ENCODE measurements around the gene QSOX2. TPM values are rescaled to one million over a fixed set of nuclear protein-coding genes. Genes with fewer than 3 reads are reported as not detected.

The QSOX2 gene
- total RNA-seq, 6 experiments from 2014 or later: 2.9 to 8.7 (median 6.4) TPM

DNA sequence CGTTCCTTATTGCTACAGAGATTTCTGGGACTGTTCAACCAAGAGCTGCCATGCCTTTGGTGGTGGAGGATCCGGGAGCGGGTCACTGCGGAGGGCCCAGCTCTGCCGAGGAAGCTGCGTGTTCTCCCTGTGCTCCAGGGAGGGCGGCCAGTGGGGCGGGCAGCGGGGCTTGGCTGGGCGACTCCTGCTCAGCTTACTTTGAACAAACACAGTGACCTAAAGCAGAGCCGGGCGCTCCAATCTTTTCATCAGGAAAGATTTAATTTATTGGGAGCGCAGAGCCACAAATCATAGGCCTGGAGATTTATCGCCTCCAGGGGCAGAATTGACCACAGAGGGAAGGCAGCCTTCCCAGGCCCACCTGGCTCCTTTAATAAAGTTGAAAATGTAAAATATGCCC lies 68.4 kb downstream of the QSOX2 start:
- H3K4me3 ChIP-seq: no peak overlapping the region
- H3K36me3 ChIP-seq: no peaks in the 10 kb centered on the region
- WGBS (ENCODE audit: insufficient coverage, low coverage, low lambda C conversion rate, missing lambda C conversion rate): 92% methylated on average over 2 of the region's 14 CpGs
- ATAC-seq: no peak
- TF ChIP-seq, protein P1, sequence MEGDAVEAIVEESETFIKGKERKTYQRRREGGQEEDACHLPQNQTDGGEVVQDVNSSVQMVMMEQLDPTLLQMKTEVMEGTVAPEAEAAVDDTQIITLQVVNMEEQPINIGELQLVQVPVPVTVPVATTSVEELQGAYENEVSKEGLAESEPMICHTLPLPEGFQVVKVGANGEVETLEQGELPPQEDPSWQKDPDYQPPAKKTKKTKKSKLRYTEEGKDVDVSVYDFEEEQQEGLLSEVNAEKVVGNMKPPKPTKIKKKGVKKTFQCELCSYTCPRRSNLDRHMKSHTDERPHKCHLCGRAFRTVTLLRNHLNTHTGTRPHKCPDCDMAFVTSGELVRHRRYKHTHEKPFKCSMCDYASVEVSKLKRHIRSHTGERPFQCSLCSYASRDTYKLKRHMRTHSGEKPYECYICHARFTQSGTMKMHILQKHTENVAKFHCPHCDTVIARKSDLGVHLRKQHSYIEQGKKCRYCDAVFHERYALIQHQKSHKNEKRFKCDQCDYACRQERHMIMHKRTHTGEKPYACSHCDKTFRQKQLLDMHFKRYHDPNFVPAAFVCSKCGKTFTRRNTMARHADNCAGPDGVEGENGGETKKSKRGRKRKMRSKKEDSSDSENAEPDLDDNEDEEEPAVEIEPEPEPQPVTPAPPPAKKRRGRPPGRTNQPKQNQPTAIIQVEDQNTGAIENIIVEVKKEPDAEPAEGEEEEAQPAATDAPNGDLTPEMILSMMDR (IDR thresholded peaks at IDR 0.05): no peak
- TF ChIP-seq POLR2A (IDR thresholded peaks at IDR 0.05): no peak
- no peaks in the 10 kb centered on the region for H3K9me3 ChIP-seq
- no peaks in the 10 kb centered on the region for H3K27me3 ChIP-seq
- DNase-seq: no peak
- H3K4me1 ChIP-seq: no peaks in the 10 kb centered on the region
- H3K27ac ChIP-seq: no peak overlapping the region
- intact Hi-C loops (cut with DNase I): loop anchor here in 1 of 2 donors (10.0 kb wide), 1 partner anchor 98 kb away; no protein-coding TSS in a partner anchor

DNA sequence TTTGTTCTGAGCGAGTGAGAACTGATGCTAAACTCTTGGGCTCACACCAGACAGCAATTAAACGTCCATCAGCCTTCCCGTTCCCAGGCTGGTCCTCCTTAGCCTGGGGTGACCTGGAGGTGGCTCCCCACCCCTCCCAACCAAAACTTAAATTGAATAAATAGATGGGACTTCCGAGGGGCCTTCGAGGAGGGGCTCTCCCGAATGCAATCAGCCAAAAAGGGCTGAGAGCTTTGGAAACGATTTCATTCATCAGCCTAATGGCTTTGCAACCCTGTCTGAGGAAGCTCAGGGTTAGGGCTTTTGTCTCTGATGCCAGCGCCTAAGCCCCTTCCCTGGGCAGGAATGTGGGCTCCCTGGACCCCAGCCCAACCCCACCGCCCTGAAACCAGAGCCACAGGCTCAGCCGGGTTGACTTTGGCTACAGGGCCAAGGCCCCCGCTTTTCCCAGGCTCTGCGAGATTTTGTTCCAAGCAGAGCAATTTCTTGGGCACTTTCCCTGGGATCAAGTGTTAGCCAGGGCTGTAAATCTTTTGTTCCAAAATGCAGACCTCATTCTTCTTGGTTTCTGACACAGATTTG lies 69.9 kb downstream of the QSOX2 start:
- WGBS (ENCODE audit: insufficient coverage, low coverage, low lambda C conversion rate, missing lambda C conversion rate): 0% methylated on average over 1 of the region's 12 CpGs
- intact Hi-C loops (cut with DNase I): loop anchor here in 1 of 2 donors (10.0 kb wide), 1 partner anchor 99 kb away; no protein-coding TSS in a partner anchor

DNA sequence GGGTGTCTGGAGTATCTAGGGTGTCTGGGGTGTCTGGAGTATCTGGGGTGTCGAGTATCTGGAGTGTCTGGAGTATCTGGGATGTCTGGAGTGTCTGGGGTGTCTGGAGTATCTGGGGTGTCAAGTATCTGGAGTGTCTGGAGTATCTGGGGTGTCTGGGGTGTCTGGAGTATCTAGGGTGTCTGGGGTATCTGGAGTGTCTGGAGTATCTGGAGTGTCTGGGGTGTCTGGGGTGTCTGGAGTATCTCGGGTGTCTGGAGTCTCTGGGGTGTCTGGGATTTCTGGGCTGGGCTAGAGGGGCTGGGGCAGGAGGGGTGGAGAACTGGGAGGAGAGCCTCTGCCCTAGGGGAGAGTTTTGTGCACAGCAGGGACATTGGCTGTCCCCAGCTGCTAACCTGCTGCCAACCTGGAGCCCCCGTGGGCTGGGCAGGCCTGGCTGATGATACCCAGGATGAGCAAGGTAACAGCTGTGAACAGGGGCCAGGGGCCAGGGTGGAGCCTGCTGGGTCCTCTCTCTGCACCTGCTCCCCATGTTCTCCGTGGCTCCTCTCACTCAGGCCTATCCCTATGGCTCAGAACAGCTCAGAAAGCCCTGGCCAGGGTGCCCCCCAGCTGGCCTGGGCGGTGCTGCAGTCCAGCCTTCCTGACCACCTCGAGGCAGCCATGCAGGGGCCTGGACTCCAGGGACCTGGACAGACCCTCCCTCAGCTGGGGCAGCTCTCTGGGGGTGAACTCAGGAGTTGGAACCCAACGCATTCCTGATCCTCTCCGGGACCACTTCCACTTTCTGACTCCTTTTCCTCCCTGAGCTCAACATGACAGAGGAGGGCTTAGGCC lies 70.6 kb downstream of the QSOX2 start:
- WGBS (ENCODE audit: insufficient coverage, low coverage, low lambda C conversion rate, missing lambda C conversion rate): 93% methylated on average over 2 of the region's 8 CpGs
- H3K27me3 ChIP-seq: no peaks in the 10 kb centered on the region

More for the DNA sequence above, 69.9 kb downstream of the QSOX2 start:
- Histone ChIP-seq H3K27me3 (no peaks in the 10 kb centered on the region), H3K36me3 (no peaks in the 10 kb centered on the region), H3K4me1 (no peaks in the 10 kb centered on the region), H3K4me3 (no peak overlapping the region), H3K27ac (no peak overlapping the region), H3K9me3 (no peaks in the 10 kb centered on the region)
- TF ChIP-seq POLR2A (IDR thresholded peaks at IDR 0.05): no peak
- TF ChIP-seq, protein P1 (IDR thresholded peaks at IDR 0.05): no peak
- DNase-seq (no peak), ATAC-seq (no peak)

DNA sequence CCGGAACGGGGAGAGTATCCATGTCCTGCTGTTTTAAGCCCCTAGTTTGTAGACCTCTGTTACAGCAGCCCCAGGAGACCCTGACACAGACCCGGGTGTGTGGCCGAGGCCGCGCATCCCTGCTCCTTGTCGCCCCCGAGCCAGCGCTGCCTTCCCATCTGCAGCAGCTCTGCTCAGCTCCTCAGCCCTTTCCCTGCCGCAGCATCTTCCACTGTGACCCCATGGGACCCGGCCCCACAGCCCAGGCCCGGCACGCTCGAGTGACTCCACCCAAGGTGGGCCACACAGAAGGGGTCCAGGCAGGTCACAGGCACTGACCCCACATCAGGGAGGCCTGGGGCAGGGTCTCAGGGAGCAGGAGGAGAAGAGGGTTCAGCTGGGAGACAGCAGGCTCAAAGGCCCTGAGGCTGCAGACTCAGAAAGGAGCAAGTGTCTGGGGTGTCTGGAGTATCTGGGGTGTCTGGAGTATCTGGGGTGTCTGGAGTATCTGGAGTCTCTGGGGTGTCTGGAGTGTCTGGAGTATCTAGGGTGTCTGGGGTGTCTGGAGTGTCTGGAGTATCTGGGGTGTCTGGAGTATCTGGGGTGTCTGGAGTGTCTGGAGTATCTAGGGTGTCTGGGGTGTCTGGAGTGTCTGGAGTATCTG lies 71.8 kb downstream of the QSOX2 start:
- Histone ChIP-seq H3K27me3 (no peaks in the 10 kb centered on the region), H3K4me1 (no peaks in the 10 kb centered on the region), H3K27ac (no peak overlapping the region), H3K4me3 (no peak overlapping the region), H3K36me3 (no peaks in the 10 kb centered on the region), H3K9me3 (no peaks in the 10 kb centered on the region)
- WGBS (ENCODE audit: insufficient coverage, low coverage, low lambda C conversion rate, missing lambda C conversion rate): no CpG with 5 or more reads among the region's 14 CpGs
- no peak for DNase-seq
- TF ChIP-seq, protein P1 (IDR thresholded peaks at IDR 0.05): no peak
- no peak for TF ChIP-seq POLR2A (IDR thresholded peaks at IDR 0.05)
- no peak for ATAC-seq
- intact Hi-C loops (cut with DNase I): loop anchor here in 1 of 2 donors (10.0 kb wide), 1 partner anchor 101 kb away; no protein-coding TSS in a partner anchor

More for the DNA sequence above, 70.6 kb downstream of the QSOX2 start:
- TF ChIP-seq, protein P1 (IDR thresholded peaks at IDR 0.05): no peak
- no peak for TF ChIP-seq POLR2A (IDR thresholded peaks at IDR 0.05)
- Histone ChIP-seq H3K36me3 (no peaks in the 10 kb centered on the region), H3K27ac (no peak overlapping the region), H3K9me3 (no peaks in the 10 kb centered on the region), H3K4me1 (no peaks in the 10 kb centered on the region), H3K4me3 (no peak overlapping the region)
- intact Hi-C loops (cut with DNase I): loop anchor here in 1 of 2 donors (10.0 kb wide), 1 partner anchor 100 kb away; no protein-coding TSS in a partner anchor
- ATAC-seq: no peak
- no peak for DNase-seq

All from right lobe of liver (tissue), 6 donors.